Right lobe of liver (tissue), 4 donors: ENCODE results near the gene LIPE.

ENCODE experiments used
- CTCF ChIP-seq, 4 donors: fragments of 200-600 bp in 3 of 4; fragments of 450-650 bp in 1 of 4; IDR thresholded peaks; one replicate each; pipeline versions ENCODE4 v1.5.1 to v1.8.0; 2016 to 2022; ENCODE audit warnings: antibody characterized with exemption in 4 of 4, mild to moderate bottlenecking in 2 of 4
- POLR2A ChIP-seq: fragments of 450-650 bp; IDR thresholded peaks from one replicate; pipeline ENCODE4 v1.6.1; 2017; ENCODE audit warnings: antibody characterized with exemption, mild to moderate bottlenecking
- donor health status: DM: no; HTN: no; CAD: no.
- donor health status: DM: no; HTN: no; CAD: no.
- donor health status: DM: no; HTN: yes; CAD: no.

GRCh38 chr19:42431486-42431885 lies 4.3 kb upstream of the LIPE start:
- no peak for TF ChIP-seq POLR2A
- TF ChIP-seq CTCF (IDR thresholded peaks at IDR 0.05), result no peak
